Measurements from ENCODE around the gene PROCA1. TPM values are rescaled to one million over a fixed set of nuclear protein-coding genes. Genes with fewer than 3 reads are reported as not detected.

Gene PROCA1
- total RNA-seq, 4 donors from 2014 or later, result 2.0 to 8.5 (median 2.4) TPM; not detected in 1

- no peak for TF ChIP-seq CTCF (IDR thresholded peaks at IDR 0.05; ENCODE audit: low read depth)
Measured at GRCh38 chr17:28698253-28698941, 13.3 kb downstream of the PROCA1 start.

- no peak for TF ChIP-seq CTCF (IDR thresholded peaks at IDR 0.05; ENCODE audit: low read depth)
Measured at GRCh38 chr17:28693869-28694268, 17.8 kb downstream of the PROCA1 start.

GRCh38 chr17:28689011-28689410 lies 22.7 kb downstream of the PROCA1 start:
- no peak for TF ChIP-seq CTCF (IDR thresholded peaks at IDR 0.05; ENCODE audit: low read depth)

- TF ChIP-seq CTCF (IDR thresholded peaks at IDR 0.05; ENCODE audit: low read depth), result no peak
Measured at GRCh38 chr17:28688481-28688880, 23.2 kb downstream of the PROCA1 start.

GRCh38 chr17:28686296-28686695 lies 25.4 kb downstream of the PROCA1 start:
- no peak for TF ChIP-seq CTCF (IDR thresholded peaks at IDR 0.05; ENCODE audit: low read depth)

GRCh38 chr17:28685366-28685765 lies 26.3 kb downstream of the PROCA1 start:
- TF ChIP-seq CTCF (IDR thresholded peaks at IDR 0.05; ENCODE audit: low read depth), result no peak

- TF ChIP-seq CTCF (IDR thresholded peaks at IDR 0.05; ENCODE audit: low read depth), result no peak
Measured at GRCh38 chr17:28684963-28685362, 26.7 kb downstream of the PROCA1 start.

Data from subcutaneous adipose tissue (tissue), 4 donors.